Spleen (tissue), 7 donors: ENCODE measurements around the gene CCDC120.

Experiments used
- POLR2A ChIP-seq, 3 donors: fragments of 450-650 bp; IDR thresholded peaks; one replicate each; pipeline ENCODE4 v1.5.1; 2017; ENCODE audit warnings: antibody characterized with exemption in 3 of 3, mild to moderate bottlenecking in 1 of 3
- POLR2AphosphoS5 ChIP-seq, 3 donors: sonication (generic); formaldehyde crosslinking; IDR thresholded peaks; one replicate each; pipeline ENCODE4 v1.5.1; 2017; ENCODE audit warnings: antibody characterized with exemption in 3 of 3
- TF ChIP-seq, protein P1 (sequence below), 11 experiments: fragments of 200-600 bp in 7 of 11; fragments of 450-650 bp in 4 of 11; sonication (generic) in 4 of 11; IDR thresholded peaks in 8 of 11; conservative IDR thresholded peaks in 3 of 11; 1 replicate in 7 of 11; 2 replicates in 4 of 11; pipeline versions ENCODE4 v1.4.0 to v1.8.0; 2016 to 2021; ENCODE audit warnings: antibody characterized with exemption in 11 of 11, inconsistent platforms in 4 of 11, mild to moderate bottlenecking in 1 of 11
- donor health status: DM: no; HTN: no; CAD: no; lungs with moderate emphysema.
- donor health status: DM: no; HTN: no; CAD: no.
- donor health status: DM: no; HTN: no; CAD: no.

DNA sequence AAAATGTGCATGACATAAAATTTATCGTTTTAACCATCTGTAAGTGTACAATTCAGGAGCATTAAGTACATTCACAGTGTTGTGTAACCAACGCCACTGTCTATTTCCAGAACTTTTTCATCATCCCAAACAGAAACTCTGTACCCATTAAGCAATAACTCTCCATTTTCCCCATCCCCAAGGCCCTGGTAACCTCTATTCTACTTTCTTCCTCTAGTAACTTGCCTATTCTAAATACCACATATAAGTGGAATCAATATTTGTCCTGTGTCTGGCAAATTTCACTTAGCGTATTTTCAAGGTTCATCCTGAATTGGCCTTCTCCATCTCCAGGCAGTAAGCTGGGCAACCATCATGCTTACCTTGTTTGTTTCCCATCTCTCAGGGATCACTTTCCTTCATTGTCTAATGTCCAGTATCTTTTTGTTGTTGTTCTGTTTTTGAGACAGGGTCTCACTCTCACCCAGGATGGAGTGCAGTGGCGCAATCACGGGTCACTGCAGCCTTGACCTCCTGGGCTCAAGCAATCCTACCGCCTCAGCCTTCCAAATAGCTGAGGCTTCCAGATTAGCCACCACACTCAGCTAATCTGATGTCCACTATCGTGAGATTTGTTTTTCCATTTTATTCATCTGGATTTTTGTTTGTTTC, 39.1 kb upstream of the CCDC120 start:
- TF ChIP-seq POLR2A (IDR thresholded peaks at IDR 0.05) (no peak), POLR2AphosphoS5 (IDR thresholded peaks at IDR 0.05) (no peak)
- TF ChIP-seq, protein P1, sequence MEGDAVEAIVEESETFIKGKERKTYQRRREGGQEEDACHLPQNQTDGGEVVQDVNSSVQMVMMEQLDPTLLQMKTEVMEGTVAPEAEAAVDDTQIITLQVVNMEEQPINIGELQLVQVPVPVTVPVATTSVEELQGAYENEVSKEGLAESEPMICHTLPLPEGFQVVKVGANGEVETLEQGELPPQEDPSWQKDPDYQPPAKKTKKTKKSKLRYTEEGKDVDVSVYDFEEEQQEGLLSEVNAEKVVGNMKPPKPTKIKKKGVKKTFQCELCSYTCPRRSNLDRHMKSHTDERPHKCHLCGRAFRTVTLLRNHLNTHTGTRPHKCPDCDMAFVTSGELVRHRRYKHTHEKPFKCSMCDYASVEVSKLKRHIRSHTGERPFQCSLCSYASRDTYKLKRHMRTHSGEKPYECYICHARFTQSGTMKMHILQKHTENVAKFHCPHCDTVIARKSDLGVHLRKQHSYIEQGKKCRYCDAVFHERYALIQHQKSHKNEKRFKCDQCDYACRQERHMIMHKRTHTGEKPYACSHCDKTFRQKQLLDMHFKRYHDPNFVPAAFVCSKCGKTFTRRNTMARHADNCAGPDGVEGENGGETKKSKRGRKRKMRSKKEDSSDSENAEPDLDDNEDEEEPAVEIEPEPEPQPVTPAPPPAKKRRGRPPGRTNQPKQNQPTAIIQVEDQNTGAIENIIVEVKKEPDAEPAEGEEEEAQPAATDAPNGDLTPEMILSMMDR (IDR thresholded peaks at IDR 0.05 in 8 of 11, conservative IDR thresholded peaks at IDR 0.05 in 3 of 11): no peak
